ENCODE results near the gene EMILIN2. TPM values are rescaled to one million over a fixed set of nuclear protein-coding genes. Genes with fewer than 3 reads are reported as not detected.

EMILIN2 gene
- total RNA-seq, 1 experiment from 2014 or later = 3.0 TPM

- no peak for DNase-seq (ENCODE audit: low spot score)
Measured at GRCh38 chr18:2954869-2955645, 108.3 kb downstream of the EMILIN2 start.

GRCh38 chr18:2956056-2956455 lies 109.2 kb downstream of the EMILIN2 start:
- DNase-seq (ENCODE audit: low spot score) = no peak

- DNase-seq (ENCODE audit: low spot score) = no peak
Measured at GRCh38 chr18:2958819-2959298, 112.1 kb downstream of the EMILIN2 start.

GRCh38 chr18:2959341-2959740 lies 112.5 kb downstream of the EMILIN2 start:
- no peak for DNase-seq (ENCODE audit: low spot score)

- DNase-seq (ENCODE audit: low spot score) = no peak
Measured at GRCh38 chr18:2960983-2961696, 114.3 kb downstream of the EMILIN2 start.

GRCh38 chr18:2961821-2962220 lies 115.0 kb downstream of the EMILIN2 start:
- DNase-seq (ENCODE audit: low spot score) = no peak

- DNase-seq (ENCODE audit: low spot score) = no peak
Measured at GRCh38 chr18:2963048-2963447, 116.2 kb downstream of the EMILIN2 start.

- no peak for DNase-seq (ENCODE audit: low spot score)
Measured at GRCh38 chr18:2964361-2965010, 117.7 kb downstream of the EMILIN2 start.

Other genes starting within 250 kb of the EMILIN2 start
- 15.2 and 26.6 TPM in 2 replicates for gene SMCHD1, start 191.3 kb upstream of the EMILIN2 start, total RNA-seq (2014; rRNA removed; shearing (Covaris generic))
- gene LPIN2, start 166.1 kb downstream of the EMILIN2 start, total RNA-seq (2014; rRNA removed; shearing (Covaris generic)) = 17.1 and 21.6 TPM in 2 replicates

Measured in H4 (cell line).